HepG2 (cell line): ENCODE measurements around the gene RETREG2.

Experiments
- SALL2 ChIP-seq: sonication (generic); formaldehyde crosslinking; IDR thresholded peaks from 2 replicates; pipeline ENCODE4 v1.8.1; 2023; ENCODE audit warnings: mild to moderate bottlenecking, missing genetic modification reagents, inconsistent platforms
- YY1 ChIP-seq: IDR thresholded peaks from 2 replicates; pipeline ENCODE4 v1.6.1; 2011; ENCODE audit warnings: low read length, low read depth, moderate library complexity, mild to moderate bottlenecking; ENCODE audit not compliant: insufficient read depth, insufficient replicate concordance

DNA sequence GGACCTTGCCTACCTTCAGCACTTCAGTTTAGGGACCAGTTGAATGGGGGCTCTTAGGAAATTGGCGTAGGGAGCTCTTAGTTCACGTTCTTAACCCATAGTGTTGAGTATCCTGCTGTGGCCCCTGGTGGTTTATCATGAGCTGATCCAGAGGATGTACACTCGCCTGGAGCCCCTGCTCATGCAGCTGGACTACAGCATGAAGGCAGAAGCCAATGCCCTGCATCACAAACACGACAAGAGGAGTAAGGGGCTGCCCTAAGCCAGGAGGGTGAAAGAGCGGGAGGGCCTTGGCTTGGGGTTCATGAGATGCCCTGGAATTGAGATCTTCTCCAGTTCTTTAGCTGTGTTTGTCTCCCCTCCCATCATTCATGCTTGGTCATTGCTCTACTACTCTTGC lies 2.9 kb downstream of the RETREG2 start:
- TF ChIP-seq YY1 (no peak), SALL2 (CRISPR knock-in tag) (no peak)
